Panc1 (cell line): ENCODE measurements around the gene ATXN7L1. TPM values are rescaled to one million over a fixed set of nuclear protein-coding genes. Genes with fewer than 3 reads are reported as not detected.

Experiments
- ATAC-seq: fragments of 200-7000 bp; cut with Tn5 transposase; 2 replicates; pipeline ENCODE4 v1.9.1; 2020; ENCODE audit warnings: mild to moderate bottlenecking, moderate library complexity
- BruUV-seq: library from RNA; stranded (reverse); fragments of 400-500 nt; replicated peaks from 2 replicates; lab custom pipeline; 2021; lab: Mats Ljungman, UMichigan
- CTCF ChIA-PET: fragments of 300-600 bp; sonication (Branson Sonifier 250); formaldehyde crosslinking; loops from one replicate; lab custom pipeline; 2022; ENCODE audit warnings: antibody characterized with exemption; lab: Charles Lee
- POLR2A ChIA-PET: fragments of 300-600 bp; sonication (Branson Sonifier 250); formaldehyde crosslinking; loops from one replicate; lab custom pipeline; 2022; ENCODE audit warnings: antibody characterized with exemption; lab: Charles Lee
- DNase-seq: peaks from one replicate; pipeline ENCODE4 v3.0.0-alpha.2; 2010; ENCODE audit warnings: low read depth, low spot score
- H3K27ac ChIP-seq: 2 replicates; pipeline ENCODE4 v1.5.1; 2011; ENCODE audit warnings: mild to moderate bottlenecking, low read length, inconsistent platforms
- H3K27me3 ChIP-seq: fragments of 200-500 bp; sonication (Bioruptor generic); 2 replicates; pipeline ENCODE4 v1.6.0; 2014; ENCODE audit warnings: low read length, inconsistent platforms; ENCODE audit not compliant: control insufficient read depth, insufficient read depth
- H3K36me3 ChIP-seq: fragments of 200-500 bp; sonication (Bioruptor generic); 2 replicates; pipeline ENCODE4 v1.5.1; 2014; ENCODE audit warnings: inconsistent platforms, mild to moderate bottlenecking, low read length, moderate library complexity; ENCODE audit not compliant: control insufficient read depth, insufficient read depth
- H3K4me1 ChIP-seq: 2 replicates; pipeline ENCODE4 v1.5.1; 2011; ENCODE audit warnings: inconsistent platforms, mild to moderate bottlenecking, low read length, moderate library complexity; ENCODE audit not compliant: control insufficient read depth, insufficient read depth
- H3K4me3 ChIP-seq, 2 experiments: 2 replicates each; pipeline ENCODE4 v1.5.1; 2011 to 2012; ENCODE audit warnings: low read depth in 2 of 2, low read length in 2 of 2, mild to moderate bottlenecking in 2 of 2, inconsistent platforms in 1 of 2, moderate library complexity in 1 of 2
- H3K9me3 ChIP-seq: fragments of 200-500 bp; sonication (Bioruptor generic); 2 replicates; pipeline ENCODE4 v1.5.1; 2014; ENCODE audit warnings: low read depth, mild to moderate bottlenecking, inconsistent platforms, low read length, moderate library complexity; ENCODE audit not compliant: control insufficient read depth, insufficient read depth
- POLR2AphosphoS5 ChIP-seq: IDR thresholded peaks from 2 replicates; pipeline ENCODE4 v1.6.1; 2012; ENCODE audit warnings: mild to moderate bottlenecking, low read depth, low read length, moderate library complexity
- SIN3A ChIP-seq: IDR thresholded peaks from 2 replicates; pipeline ENCODE4 v1.6.1; 2012; ENCODE audit warnings: low read depth, mild to moderate bottlenecking, low read length, moderate library complexity, borderline replicate concordance; ENCODE audit not compliant: insufficient read depth
- TCF7L2 ChIP-seq: IDR thresholded peaks from 2 replicates; pipeline ENCODE4 v1.6.1; 2011; ENCODE audit warnings: mild to moderate bottlenecking, low read depth, low read length, inconsistent platforms
- in situ Hi-C: cut with HindIII; loops from 2 replicates; pipeline ENCODE4 v1.10.0; 2016; ENCODE audit warnings: low sequenced_read_pairs, low pct_unique_long_range_greater_than_20kb
- intact Hi-C: fragments of 100-400 bp; cut with micrococcal nuclease; formaldehyde crosslinking; loops from one replicate; pipeline ENCODE4 v1.10.0; 2022; ENCODE audit not compliant: unreplicated experiment
- total RNA-seq: library from RNA; stranded (reverse); gene quantifications from one replicate; pipeline ENCODE4 v1.2.1, GENCODE V29; 2021; ENCODE audit not compliant: unreplicated experiment
- TF ChIP-seq, protein P1 (sequence below), 2 experiments: IDR thresholded peaks; 2 replicates each; pipeline ENCODE4 v1.6.1; 2011 to 2012; ENCODE audit warnings: low read depth in 2 of 2, control low read depth in 1 of 2, low read length in 1 of 2, mild to moderate bottlenecking in 1 of 2, moderate library complexity in 1 of 2; ENCODE audit not compliant: insufficient read depth in 1 of 2
- TF ChIP-seq, protein P2 (sequence below): fragments of 450-650 bp; IDR thresholded peaks from 2 replicates; pipeline ENCODE4 v1.5.1; 2017; ENCODE audit warnings: mild to moderate bottlenecking

Gene ATXN7L1
- total RNA-seq, 1 experiment from 2014 or later, result 10.8 TPM

DNA sequence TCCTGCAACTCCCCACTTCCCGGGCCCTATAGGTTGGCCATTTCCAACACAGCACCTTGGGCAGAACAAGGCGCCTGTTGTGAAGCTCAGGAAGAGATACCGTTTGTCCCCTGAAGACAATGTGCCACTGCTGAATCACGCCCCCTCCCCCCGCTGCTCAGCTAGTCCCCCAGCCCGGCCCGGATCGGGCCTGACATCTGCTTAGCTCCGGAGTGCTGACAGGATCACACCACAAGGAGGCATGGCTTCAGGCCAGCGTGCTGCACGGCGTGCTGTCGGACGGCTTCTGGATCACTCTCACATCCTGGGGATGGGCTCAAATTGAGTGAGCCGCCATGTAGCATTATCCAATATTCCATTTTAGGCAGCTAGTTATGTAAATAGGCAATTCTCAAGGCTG, 233.0 kb downstream of the ATXN7L1 start:
- Histone ChIP-seq H3K27ac (no peak overlapping the region), H3K4me3 (no peak overlapping the region), H3K4me1 (peaks cover 12% of the 10 kb centered on the region), H3K9me3 (no peaks in the 10 kb centered on the region), H3K36me3 (no peaks in the 10 kb centered on the region), H3K27me3 (no peaks in the 10 kb centered on the region)
- CTCF ChIA-PET, result interaction anchor here (0.6 kb wide), 2 partner anchors 99 to 175 kb away, joined by 3 to 5 read pairs; no protein-coding TSS in a partner anchor
- intact Hi-C loops (no loop called here), in situ Hi-C loops (no loop called here)
- POLR2A ChIA-PET, result no interaction called here
- no TSS peak for BruUV-seq
- TF ChIP-seq, protein P1, sequence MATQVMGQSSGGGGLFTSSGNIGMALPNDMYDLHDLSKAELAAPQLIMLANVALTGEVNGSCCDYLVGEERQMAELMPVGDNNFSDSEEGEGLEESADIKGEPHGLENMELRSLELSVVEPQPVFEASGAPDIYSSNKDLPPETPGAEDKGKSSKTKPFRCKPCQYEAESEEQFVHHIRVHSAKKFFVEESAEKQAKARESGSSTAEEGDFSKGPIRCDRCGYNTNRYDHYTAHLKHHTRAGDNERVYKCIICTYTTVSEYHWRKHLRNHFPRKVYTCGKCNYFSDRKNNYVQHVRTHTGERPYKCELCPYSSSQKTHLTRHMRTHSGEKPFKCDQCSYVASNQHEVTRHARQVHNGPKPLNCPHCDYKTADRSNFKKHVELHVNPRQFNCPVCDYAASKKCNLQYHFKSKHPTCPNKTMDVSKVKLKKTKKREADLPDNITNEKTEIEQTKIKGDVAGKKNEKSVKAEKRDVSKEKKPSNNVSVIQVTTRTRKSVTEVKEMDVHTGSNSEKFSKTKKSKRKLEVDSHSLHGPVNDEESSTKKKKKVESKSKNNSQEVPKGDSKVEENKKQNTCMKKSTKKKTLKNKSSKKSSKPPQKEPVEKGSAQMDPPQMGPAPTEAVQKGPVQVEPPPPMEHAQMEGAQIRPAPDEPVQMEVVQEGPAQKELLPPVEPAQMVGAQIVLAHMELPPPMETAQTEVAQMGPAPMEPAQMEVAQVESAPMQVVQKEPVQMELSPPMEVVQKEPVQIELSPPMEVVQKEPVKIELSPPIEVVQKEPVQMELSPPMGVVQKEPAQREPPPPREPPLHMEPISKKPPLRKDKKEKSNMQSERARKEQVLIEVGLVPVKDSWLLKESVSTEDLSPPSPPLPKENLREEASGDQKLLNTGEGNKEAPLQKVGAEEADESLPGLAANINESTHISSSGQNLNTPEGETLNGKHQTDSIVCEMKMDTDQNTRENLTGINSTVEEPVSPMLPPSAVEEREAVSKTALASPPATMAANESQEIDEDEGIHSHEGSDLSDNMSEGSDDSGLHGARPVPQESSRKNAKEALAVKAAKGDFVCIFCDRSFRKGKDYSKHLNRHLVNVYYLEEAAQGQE (IDR thresholded peaks at IDR 0.05; ENCODE audit: insufficient read depth in 1 of 2, low read depth in 2 of 2, low read length in 1 of 2), result no peak
- TF ChIP-seq TCF7L2, result no peak
- no peak for TF ChIP-seq SIN3A
- TF ChIP-seq, protein P2, sequence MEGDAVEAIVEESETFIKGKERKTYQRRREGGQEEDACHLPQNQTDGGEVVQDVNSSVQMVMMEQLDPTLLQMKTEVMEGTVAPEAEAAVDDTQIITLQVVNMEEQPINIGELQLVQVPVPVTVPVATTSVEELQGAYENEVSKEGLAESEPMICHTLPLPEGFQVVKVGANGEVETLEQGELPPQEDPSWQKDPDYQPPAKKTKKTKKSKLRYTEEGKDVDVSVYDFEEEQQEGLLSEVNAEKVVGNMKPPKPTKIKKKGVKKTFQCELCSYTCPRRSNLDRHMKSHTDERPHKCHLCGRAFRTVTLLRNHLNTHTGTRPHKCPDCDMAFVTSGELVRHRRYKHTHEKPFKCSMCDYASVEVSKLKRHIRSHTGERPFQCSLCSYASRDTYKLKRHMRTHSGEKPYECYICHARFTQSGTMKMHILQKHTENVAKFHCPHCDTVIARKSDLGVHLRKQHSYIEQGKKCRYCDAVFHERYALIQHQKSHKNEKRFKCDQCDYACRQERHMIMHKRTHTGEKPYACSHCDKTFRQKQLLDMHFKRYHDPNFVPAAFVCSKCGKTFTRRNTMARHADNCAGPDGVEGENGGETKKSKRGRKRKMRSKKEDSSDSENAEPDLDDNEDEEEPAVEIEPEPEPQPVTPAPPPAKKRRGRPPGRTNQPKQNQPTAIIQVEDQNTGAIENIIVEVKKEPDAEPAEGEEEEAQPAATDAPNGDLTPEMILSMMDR, result no peak
- no peak for TF ChIP-seq POLR2AphosphoS5
- no peak for DNase-seq
- ATAC-seq, result no peak

DNA sequence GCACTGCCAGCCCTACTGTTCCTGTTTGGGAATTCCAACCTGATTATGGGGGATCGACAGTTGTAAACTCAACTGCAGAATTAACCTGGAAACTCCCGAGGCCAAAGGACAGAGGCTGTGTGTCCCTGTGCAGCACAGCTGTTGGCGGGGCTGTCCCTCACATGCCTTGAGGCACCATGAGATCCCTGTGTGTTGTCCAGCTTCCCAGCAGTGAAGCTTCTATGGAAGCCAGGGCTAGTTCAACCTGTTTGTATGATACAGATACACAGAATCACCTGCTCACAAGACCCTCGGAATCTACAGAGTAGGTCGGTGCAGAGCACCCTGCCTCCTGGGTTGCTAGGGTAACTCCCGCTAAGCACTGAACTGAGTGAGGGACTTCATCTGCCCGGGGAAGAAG, 234.1 kb downstream of the ATXN7L1 start:
- H3K36me3 ChIP-seq, result no peaks in the 10 kb centered on the region
- no peaks in the 10 kb centered on the region for H3K27me3 ChIP-seq
- BruUV-seq, result no TSS peak
- CTCF ChIA-PET, result no interaction called here
- no peak overlapping the region for H3K4me3 ChIP-seq
- TF ChIP-seq POLR2AphosphoS5, result no peak
- TF ChIP-seq, protein P1 (IDR thresholded peaks at IDR 0.05; ENCODE audit: insufficient read depth in 1 of 2, low read depth in 2 of 2, low read length in 1 of 2), result no peak
- TF ChIP-seq SIN3A, result no peak
- TF ChIP-seq TCF7L2, result no peak
- TF ChIP-seq, protein P2, result no peak
- no peaks in the 10 kb centered on the region for H3K9me3 ChIP-seq
- no peak overlapping the region for H3K27ac ChIP-seq
- in situ Hi-C loops, result no loop called here
- ATAC-seq (no peak), DNase-seq (no peak)
- intact Hi-C loops, result no loop called here
- H3K4me1 ChIP-seq, result peaks cover under 1% of the 10 kb centered on the region; the same call in 1 of the 2 replicates
- POLR2A ChIA-PET, result no interaction called here
